Muscle of leg (tissue), 11 donors: ENCODE results near the gene ZBTB20. TPM values are rescaled to one million over a fixed set of nuclear protein-coding genes. Genes with fewer than 3 reads are reported as not detected.

Source experiments
- DNase-seq: peaks from one replicate; pipeline ENCODE4 v3.0.0; 2013
- H3K27ac ChIP-seq: one replicate; pipeline ENCODE4 v1.5.1; 2013; ENCODE audit warnings: mild to moderate bottlenecking, low read length, control low read depth
- H3K27me3 ChIP-seq: one replicate; pipeline ENCODE4 v1.6.1; 2013; ENCODE audit warnings: low read length; ENCODE audit not compliant: control insufficient read depth, insufficient read depth
- H3K36me3 ChIP-seq: one replicate; pipeline ENCODE4 v1.6.1; 2013; ENCODE audit warnings: low read length; ENCODE audit not compliant: control insufficient read depth, insufficient read depth
- H3K4me1 ChIP-seq: one replicate; pipeline ENCODE4 v1.6.1; 2013; ENCODE audit warnings: low read length; ENCODE audit not compliant: control insufficient read depth, insufficient read depth
- H3K4me3 ChIP-seq: one replicate; pipeline ENCODE4 v1.5.1; 2013; ENCODE audit warnings: low read length, control low read depth
- H3K9me3 ChIP-seq: replicated peaks from 2 replicates; pipeline ENCODE4 v1.6.1; 2013; ENCODE audit warnings: low read depth, low read length; ENCODE audit not compliant: control insufficient read depth
- WGBS: methylation state at CpG from one replicate; pipeline ENCODE4 v1.1.5; 2013; ENCODE audit warnings: missing lambda C conversion rate; ENCODE audit not compliant: insufficient coverage; 5-methylcytosine and 5-hydroxymethylcytosine counted together
- polyA plus RNA-seq, 8 donors: library from polyadenylated mRNA; unstranded; fragments of 120-200 nt; gene quantifications; one replicate each; pipeline versions ENCODE4 v1.2.1 to v1.2.3, GENCODE V29; 2013; ENCODE audit warnings: inconsistent platforms in 1 of 8, low replicate concordance in 1 of 8; ENCODE audit not compliant: insufficient read length in 8 of 8, insufficient read depth in 1 of 8
- total RNA-seq: library from RNA; stranded (reverse); fragments of 120-200 nt; gene quantifications from one replicate; pipeline ENCODE4 v1.2.4, GENCODE V29; 2013

ZBTB20 gene
- total and polyA plus RNA-seq, 9 donors: 1.0 to 16.6 (median 2.8) TPM

- Histone ChIP-seq H3K36me3 (no peaks in the 10 kb centered on the region), H3K9me3 (no peaks in the 10 kb centered on the region), H3K4me3 (no peak overlapping the region), H3K4me1 (no peaks in the 10 kb centered on the region), H3K27me3 (no peaks in the 10 kb centered on the region), H3K27ac (no peak overlapping the region)
- 86% methylated on average over 1 of the region's 2 CpGs for WGBS
- no peak for DNase-seq
Measured at GRCh38 chr3:115165266-115165665, 18.2 kb upstream of the ZBTB20 start.

GRCh38 chr3:115164374-115165221, 17.5 kb upstream of the ZBTB20 start:
- WGBS: 100% methylated on average over 1 of the region's 3 CpGs
- DNase-seq: no peak

GRCh38 chr3:115162759-115163158, 15.7 kb upstream of the ZBTB20 start:
- no peaks in the 10 kb centered on the region for H3K36me3 ChIP-seq
- no peaks in the 10 kb centered on the region for H3K9me3 ChIP-seq
- no peak for DNase-seq
- no peak overlapping the region for H3K4me3 ChIP-seq
- no peaks in the 10 kb centered on the region for H3K4me1 ChIP-seq
- H3K27ac ChIP-seq: no peak overlapping the region
- H3K27me3 ChIP-seq: no peaks in the 10 kb centered on the region
- WGBS: no CpG with 5 or more reads among the region's 1 CpG

More at GRCh38 chr3:115164374-115165221, 17.5 kb upstream of the ZBTB20 start:
- no peaks in the 10 kb centered on the region for H3K9me3 ChIP-seq
- no peak overlapping the region for H3K27ac ChIP-seq
- no peaks in the 10 kb centered on the region for H3K27me3 ChIP-seq
- H3K4me1 ChIP-seq: no peaks in the 10 kb centered on the region
- H3K36me3 ChIP-seq: no peaks in the 10 kb centered on the region
- no peak overlapping the region for H3K4me3 ChIP-seq

- DNase-seq: no peak
- H3K27ac ChIP-seq: no peak overlapping the region
- H3K4me3 ChIP-seq: no peak overlapping the region
- no peaks in the 10 kb centered on the region for H3K27me3 ChIP-seq
- no CpG with 5 or more reads among the region's 1 CpG for WGBS
- H3K9me3 ChIP-seq: no peaks in the 10 kb centered on the region
- H3K36me3 ChIP-seq: no peaks in the 10 kb centered on the region
- H3K4me1 ChIP-seq: no peaks in the 10 kb centered on the region
Measured at GRCh38 chr3:115161866-115162265, 14.8 kb upstream of the ZBTB20 start.

- no peak for DNase-seq
- Histone ChIP-seq H3K27ac (no peak overlapping the region), H3K4me3 (no peak overlapping the region), H3K9me3 (no peaks in the 10 kb centered on the region), H3K4me1 (no peaks in the 10 kb centered on the region), H3K27me3 (no peaks in the 10 kb centered on the region), H3K36me3 (no peaks in the 10 kb centered on the region)
- 83% methylated on average over 1 of the region's 4 CpGs for WGBS
Measured at GRCh38 chr3:115161168-115161834, 14.2 kb upstream of the ZBTB20 start.

GRCh38 chr3:115160295-115160694, 13.2 kb upstream of the ZBTB20 start:
- WGBS: no CpG with 5 or more reads among the region's 1 CpG
- no peaks in the 10 kb centered on the region for H3K9me3 ChIP-seq
- H3K36me3 ChIP-seq: no peaks in the 10 kb centered on the region
- H3K27me3 ChIP-seq: no peaks in the 10 kb centered on the region
- no peak overlapping the region for H3K4me3 ChIP-seq
- DNase-seq: no peak
- H3K27ac ChIP-seq: no peak overlapping the region
- H3K4me1 ChIP-seq: no peaks in the 10 kb centered on the region

- H3K36me3 ChIP-seq: no peaks in the 10 kb centered on the region
- DNase-seq: no peak
- 38% methylated on average over 2 of the region's 4 CpGs for WGBS
Measured at GRCh38 chr3:115156046-115156654, 9.1 kb upstream of the ZBTB20 start.

GRCh38 chr3:115154611-115155010, 7.5 kb upstream of the ZBTB20 start:
- Histone ChIP-seq H3K36me3 (no peaks in the 10 kb centered on the region), H3K27me3 (no peaks in the 10 kb centered on the region), H3K9me3 (no peaks in the 10 kb centered on the region), H3K4me1 (no peaks in the 10 kb centered on the region), H3K4me3 (no peak overlapping the region), H3K27ac (no peak overlapping the region)
- WGBS: no CpG with 5 or more reads among the region's 3 CpGs
- DNase-seq: no peak

More at GRCh38 chr3:115156046-115156654, 9.1 kb upstream of the ZBTB20 start:
- H3K9me3 ChIP-seq: no peaks in the 10 kb centered on the region
- no peak overlapping the region for H3K4me3 ChIP-seq
- H3K4me1 ChIP-seq: no peaks in the 10 kb centered on the region
- H3K27ac ChIP-seq: no peak overlapping the region
- no peaks in the 10 kb centered on the region for H3K27me3 ChIP-seq

- DNase-seq: no peak
- Histone ChIP-seq H3K4me1 (no peaks in the 10 kb centered on the region), H3K27me3 (no peaks in the 10 kb centered on the region), H3K36me3 (no peaks in the 10 kb centered on the region), H3K27ac (no peak overlapping the region), H3K4me3 (no peak overlapping the region), H3K9me3 (no peaks in the 10 kb centered on the region)
- no CpG with 5 or more reads among the region's 2 CpGs for WGBS
Measured at GRCh38 chr3:115151921-115152320, 4.8 kb upstream of the ZBTB20 start.

GRCh38 chr3:115148142-115148790, 1.2 kb upstream of the ZBTB20 start:
- no peaks in the 10 kb centered on the region for H3K9me3 ChIP-seq
- H3K4me3 ChIP-seq: peak overlapping the region; percentile 89
- no peaks in the 10 kb centered on the region for H3K27me3 ChIP-seq
- H3K36me3 ChIP-seq: no peaks in the 10 kb centered on the region
- peak overlapping the region; percentile 97 for H3K27ac ChIP-seq
- WGBS: 0% methylated on average over 3 of the region's 20 CpGs
- peaks cover 3% of the 10 kb centered on the region for H3K4me1 ChIP-seq
- DNase-seq: peak; percentile 41
